Mesenchymal stem cell (in vitro differentiated cells and primary cell): ENCODE results near the gene PRR20D. TPM values are rescaled to one million over a fixed set of nuclear protein-coding genes. Genes with fewer than 3 reads are reported as not detected.
"Not testable (repeated sequence)": the region's sequence is repeated elsewhere in the genome, so short reads cannot be mapped to it uniquely, and the experiment has no call there.

Experiments used
- DNase-seq: peaks from one replicate; pipeline ENCODE4 v3.0.0-alpha.2; 2013
- H2AFZ ChIP-seq: one replicate; pipeline ENCODE4 v1.6.1; 2013; ENCODE audit warnings: low read depth, mild to moderate bottlenecking, control low read depth, inconsistent platforms, low read length, moderate library complexity
- H2AK5ac ChIP-seq: 2 replicates; pipeline ENCODE4 v1.6.1; 2013; ENCODE audit warnings: low read length, moderate library complexity, mild to moderate bottlenecking, inconsistent platforms; ENCODE audit not compliant: severe bottlenecking
- H2BK120ac ChIP-seq: one replicate; pipeline ENCODE4 v1.6.1; 2013; ENCODE audit warnings: low read depth, mild to moderate bottlenecking, inconsistent platforms, low read length, moderate library complexity
- H2BK12ac ChIP-seq, 2 experiments: one replicate each; pipeline ENCODE4 v1.6.1; 2013; ENCODE audit warnings: inconsistent platforms in 2 of 2, low read length in 2 of 2, mild to moderate bottlenecking in 2 of 2, moderate library complexity in 2 of 2, control low read depth in 1 of 2
- H2BK15ac ChIP-seq: one replicate; pipeline ENCODE4 v1.6.1; 2013; ENCODE audit warnings: mild to moderate bottlenecking, low read depth, inconsistent platforms; ENCODE audit not compliant: poor library complexity, severe bottlenecking
- H2BK5ac ChIP-seq: 2 replicates; pipeline ENCODE4 v1.6.1; 2013; ENCODE audit warnings: low read depth, mild to moderate bottlenecking, low read length, control low read depth, inconsistent platforms; ENCODE audit not compliant: poor library complexity, severe bottlenecking
- H3K14ac ChIP-seq, 2 experiments: one replicate each; pipeline ENCODE4 v1.6.1; 2013; ENCODE audit warnings: inconsistent platforms in 2 of 2, low read length in 2 of 2, control low read depth in 1 of 2, mild to moderate bottlenecking in 1 of 2, moderate library complexity in 1 of 2
- H3K18ac ChIP-seq, 2 experiments: one replicate each; pipeline ENCODE4 v1.6.1; 2013; ENCODE audit warnings: inconsistent platforms in 2 of 2, low read length in 2 of 2, control low read depth in 1 of 2, low read depth in 1 of 2, mild to moderate bottlenecking in 1 of 2
- H3K23ac ChIP-seq, 2 experiments: one replicate each; pipeline ENCODE4 v1.6.1; 2013; ENCODE audit warnings: inconsistent platforms in 2 of 2, low read length in 2 of 2, mild to moderate bottlenecking in 2 of 2, moderate library complexity in 2 of 2, control low read depth in 1 of 2
- H3K27ac ChIP-seq: 2 replicates; pipeline ENCODE4 v1.5.1; 2013; ENCODE audit warnings: mild to moderate bottlenecking, moderate library complexity, low read length, control low read depth, inconsistent platforms; ENCODE audit not compliant: poor library complexity, severe bottlenecking
- H3K27me3 ChIP-seq, 2 experiments: 2 replicates each; pipeline versions ENCODE4 v1.6.1 to v1.7.0; 2013; ENCODE audit warnings: low read length in 2 of 2, mild to moderate bottlenecking in 2 of 2, moderate library complexity in 2 of 2, control low read depth in 1 of 2, inconsistent platforms in 1 of 2; ENCODE audit not compliant: control insufficient read depth in 1 of 2, insufficient read depth in 1 of 2
- H3K36me3 ChIP-seq, 2 experiments: 2 replicates each; pipeline versions ENCODE4 v1.6.1 to v1.7.0; 2013; ENCODE audit warnings: low read length in 2 of 2, control low read depth in 1 of 2, inconsistent platforms in 1 of 2, low read depth in 1 of 2, mild to moderate bottlenecking in 1 of 2; ENCODE audit not compliant: insufficient read depth in 2 of 2, control insufficient read depth in 1 of 2
- H3K4ac ChIP-seq, 2 experiments: one replicate each; pipeline ENCODE4 v1.6.1; 2013; ENCODE audit warnings: inconsistent platforms in 2 of 2, low read length in 2 of 2, mild to moderate bottlenecking in 2 of 2, moderate library complexity in 2 of 2, control low read depth in 1 of 2, low read depth in 1 of 2
- H3K4me1 ChIP-seq: 2 replicates; pipeline ENCODE4 v1.6.1; 2013; ENCODE audit warnings: low read depth, low read length, control low read depth; ENCODE audit not compliant: control insufficient read depth, insufficient read depth
- H3K4me2 ChIP-seq: 2 replicates; pipeline ENCODE4 v1.6.1; 2013; ENCODE audit warnings: low read length, mild to moderate bottlenecking, inconsistent platforms; ENCODE audit not compliant: poor library complexity, severe bottlenecking
- H3K4me3 ChIP-seq, 2 experiments: 2 replicates each; pipeline versions ENCODE4 v1.5.1 to v1.7.0; 2013; ENCODE audit warnings: low read length in 2 of 2, mild to moderate bottlenecking in 2 of 2, control low read depth in 1 of 2, low read depth in 1 of 2; ENCODE audit not compliant: insufficient read depth in 1 of 2
- H3K79me1 ChIP-seq: replicated peaks from 2 replicates; pipeline ENCODE4 v1.6.1; 2013; ENCODE audit warnings: mild to moderate bottlenecking, control low read depth, low read length, inconsistent platforms; ENCODE audit not compliant: poor library complexity, severe bottlenecking
- H3K9ac ChIP-seq: 2 replicates; pipeline ENCODE4 v1.7.0; 2013; ENCODE audit warnings: mild to moderate bottlenecking, low read length, moderate library complexity
- H3K9me3 ChIP-seq: 2 replicates; pipeline ENCODE4 v1.7.0; 2013; ENCODE audit warnings: mild to moderate bottlenecking, low read length; ENCODE audit not compliant: control insufficient read depth
- H4K8ac ChIP-seq: one replicate; pipeline ENCODE4 v1.6.1; 2013; ENCODE audit warnings: inconsistent platforms, mild to moderate bottlenecking, low read length, moderate library complexity
- H4K91ac ChIP-seq: one replicate; pipeline ENCODE4 v1.6.1; 2013; ENCODE audit warnings: mild to moderate bottlenecking, low read length, inconsistent platforms
- WGBS: methylation state at CpG from one replicate; pipeline ENCODE4 v1.1.7; 2013; ENCODE audit warnings: mixed read lengths; 5-methylcytosine and 5-hydroxymethylcytosine counted together
- polyA plus RNA-seq, 2 experiments: library from polyadenylated mRNA; stranded (reverse); fragments of 200-250 nt; gene quantifications; one replicate each; pipeline ENCODE4 v1.2.3, GENCODE V29; 2013

Gene PRR20D
- polyA plus RNA-seq (2013, experiment 1 of 2): not detected
- polyA plus RNA-seq (2013, experiment 2 of 2): not detected

DNA sequence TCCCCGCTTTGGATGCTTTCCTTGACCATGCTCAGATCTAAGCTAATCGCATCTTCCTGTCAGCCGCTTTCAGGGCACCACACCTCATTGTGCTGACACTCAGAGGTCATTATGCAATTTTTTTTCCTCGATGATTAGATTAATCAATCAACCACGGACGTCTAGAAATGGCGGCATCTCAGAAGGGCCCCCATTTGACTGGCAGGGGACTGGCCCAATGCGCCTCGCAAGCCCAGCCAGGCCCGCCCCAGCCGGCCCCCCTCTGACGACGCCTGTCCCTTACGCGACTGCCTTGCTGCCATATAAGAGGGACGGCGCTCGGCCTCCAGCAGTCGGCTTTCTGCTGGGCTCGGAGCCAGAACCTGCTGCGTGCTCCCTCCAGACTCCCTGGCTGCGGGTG is at the start of gene PRR20D:
PRR20D (plus strand) TSS at position 301 of the 400 bp plus-strand sequence. CDS start 387 bp downstream, outside the sequence.
- not testable (repeated sequence) for H3K27ac ChIP-seq, H2BK12ac ChIP-seq, H3K79me1 ChIP-seq, H3K4ac ChIP-seq, H3K23ac ChIP-seq, H2BK15ac ChIP-seq, H2BK120ac ChIP-seq, H3K4me2 ChIP-seq, H3K18ac ChIP-seq, H4K91ac ChIP-seq, H3K36me3 ChIP-seq, H2AFZ ChIP-seq, H3K9me3 ChIP-seq, DNase-seq, H2AK5ac ChIP-seq, H3K4me1 ChIP-seq, H2BK5ac ChIP-seq, H4K8ac ChIP-seq, H3K27me3 ChIP-seq, H3K14ac ChIP-seq, H3K4me3 ChIP-seq, H3K9ac ChIP-seq
- WGBS: no CpG with 5 or more reads among the region's 22 CpGs

- Histone ChIP-seq H2AFZ (no peak overlapping the region), H3K27ac (no peak overlapping the region), H3K4me3 (no peak overlapping the region), H4K91ac (no peak overlapping the region), H3K9ac (no peak overlapping the region), H3K27me3 (no peaks in the 10 kb centered on the region), H3K4me2 (no peak overlapping the region), H2BK15ac (no peak overlapping the region), H4K8ac (no peak overlapping the region), H3K23ac (no peak overlapping the region), H3K36me3 (no peaks in the 10 kb centered on the region), H3K4ac (no peak overlapping the region), H2BK5ac (no peak overlapping the region), H3K9me3 (peaks cover 16% of the 10 kb centered on the region), H2BK120ac (no peak overlapping the region), H3K14ac (no peak overlapping the region), H3K18ac (no peak overlapping the region), H3K4me1 (no peaks in the 10 kb centered on the region), H3K79me1 (no peaks in the 10 kb centered on the region), H2BK12ac (no peak overlapping the region), H2AK5ac (no peak overlapping the region)
- 89% methylated on average over 2 of the region's 4 CpGs for whole genome bisulfite sequencing
- no peak for DNase-seq
Observed at GRCh38 chr13:57114945-57115344, 45.5 kb upstream of the PRR20D start.

DNA sequence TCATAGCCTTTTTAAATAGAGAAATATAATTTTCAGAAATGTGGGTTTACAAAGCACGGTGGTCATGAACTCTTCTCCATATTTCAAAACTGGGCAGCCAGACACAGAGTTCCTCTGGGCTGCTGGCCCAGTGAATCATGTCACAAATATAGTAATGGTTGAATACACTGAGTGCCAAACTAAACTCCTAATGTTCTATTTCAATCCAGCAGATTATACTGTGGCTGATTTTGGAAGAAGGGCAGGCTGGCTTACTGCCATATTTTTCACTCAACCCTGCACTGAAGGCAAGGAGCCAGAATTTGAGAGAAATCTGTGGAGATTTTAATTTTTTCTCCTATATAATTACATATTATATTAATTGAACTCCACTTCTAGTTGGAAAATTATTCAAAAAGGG is 36.8 kb upstream of the PRR20D start:
- WGBS: 33% methylated on average over 1 of the region's 1 CpG
- no peak for DNase-seq
- H3K14ac ChIP-seq: no peak overlapping the region
- no peak overlapping the region for H2BK15ac ChIP-seq
- no peak overlapping the region for H2BK120ac ChIP-seq
- no peaks in the 10 kb centered on the region for H3K36me3 ChIP-seq
- H3K4me2 ChIP-seq: no peak overlapping the region
- no peak overlapping the region for H2AK5ac ChIP-seq
- H3K9ac ChIP-seq: no peak overlapping the region
- H3K4me3 ChIP-seq: no peak overlapping the region
- H2AFZ ChIP-seq: no peak overlapping the region
- no peak overlapping the region for H4K8ac ChIP-seq
- no peak overlapping the region for H3K27ac ChIP-seq
- no peaks in the 10 kb centered on the region for H3K79me1 ChIP-seq
- H3K4ac ChIP-seq: no peak overlapping the region
- no peaks in the 10 kb centered on the region for H3K4me1 ChIP-seq
- H3K18ac ChIP-seq: no peak overlapping the region
- no peak overlapping the region for H4K91ac ChIP-seq
- no peak overlapping the region for H2BK5ac ChIP-seq
- no peaks in the 10 kb centered on the region for H3K27me3 ChIP-seq
- H2BK12ac ChIP-seq: no peak overlapping the region
- no peaks in the 10 kb centered on the region for H3K9me3 ChIP-seq
- H3K23ac ChIP-seq: no peak overlapping the region

DNA sequence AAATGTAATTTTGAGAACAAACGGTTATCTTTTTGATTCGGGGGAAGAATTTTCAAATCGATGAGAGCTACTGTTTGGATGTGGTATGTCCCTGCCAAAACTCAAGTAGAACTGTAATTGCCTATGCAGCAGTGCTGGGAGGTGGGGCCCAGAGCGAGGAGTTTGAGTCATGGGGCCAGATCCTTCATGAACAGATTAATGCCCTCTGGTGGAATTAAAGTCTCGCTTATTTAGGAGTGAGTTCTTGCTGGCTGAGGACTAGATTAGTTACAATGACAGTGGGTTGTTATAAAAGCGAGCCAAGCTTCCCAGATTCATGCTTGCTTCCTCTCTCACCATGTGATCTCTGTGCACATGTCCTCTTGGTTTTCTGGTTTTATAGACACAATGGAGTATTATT is 31.5 kb upstream of the PRR20D start:
- Histone ChIP-seq H2BK15ac (no peak overlapping the region), H2AK5ac (no peak overlapping the region), H2BK120ac (no peak overlapping the region), H3K9me3 (peaks cover 7% of the 10 kb centered on the region), H3K9ac (no peak overlapping the region), H2BK5ac (no peak overlapping the region), H3K4ac (no peak overlapping the region), H3K4me2 (no peak overlapping the region), H3K18ac (no peak overlapping the region), H2AFZ (no peak overlapping the region), H3K4me1 (no peaks in the 10 kb centered on the region), H4K91ac (no peak overlapping the region), H4K8ac (no peak overlapping the region), H3K27ac (no peak overlapping the region), H3K14ac (no peak overlapping the region), H3K79me1 (no peaks in the 10 kb centered on the region), H3K4me3 (no peak overlapping the region), H3K36me3 (no peaks in the 10 kb centered on the region), H3K27me3 (no peaks in the 10 kb centered on the region), H3K23ac (no peak overlapping the region), H2BK12ac (no peak overlapping the region)
- no peak for DNase-seq
- 70% methylated on average over 6 of the region's 6 CpGs for WGBS
